Activated naive CD4-positive, alpha-beta T cell treated with anti-CD3 and anti-CD28 coated beads, Interleukin-2, amount 10 ng/mL, durations not matched to agents 7 days and 5 days (primary cell): Measurements from ENCODE around the gene DPPA3.
"Not testable (repeated sequence)": the region's sequence is repeated elsewhere in the genome, so short reads cannot be mapped to it uniquely, and the experiment has no call there.

ENCODE experiments used
- CTCF ChIA-PET: fragments of 350-600 bp; sonication (Branson Sonifier 250); formaldehyde crosslinking; loops from one replicate; lab custom pipeline; 2021; ENCODE audit warnings: antibody characterized with exemption; lab: Charles Lee
- DNase-seq: peaks from one replicate; pipeline ENCODE4 v3.0.0-alpha.2; 2020
- H3K27ac Mint-ChIP-seq: one replicate; pipeline ENCODE4 v1.8.0; 2021; ENCODE audit warnings: mild to moderate bottlenecking, moderate library complexity, mixed read lengths
- H3K27me3 Mint-ChIP-seq: one replicate; pipeline ENCODE4 v1.8.0; 2021; ENCODE audit warnings: mild to moderate bottlenecking, mixed read lengths
- H3K36me3 Mint-ChIP-seq: one replicate; pipeline ENCODE4 v1.8.0; 2021; ENCODE audit warnings: mixed read lengths
- H3K4me1 Mint-ChIP-seq: one replicate; pipeline ENCODE4 v1.8.0; 2021; ENCODE audit warnings: mixed read lengths
- H3K4me3 Mint-ChIP-seq: one replicate; pipeline ENCODE4 v1.8.0; 2021; ENCODE audit warnings: mild to moderate bottlenecking, moderate library complexity, mixed read lengths
- H3K9me3 Mint-ChIP-seq: one replicate; pipeline ENCODE4 v1.8.0; 2021; ENCODE audit warnings: mixed read lengths

Gene DPPA3

DNA sequence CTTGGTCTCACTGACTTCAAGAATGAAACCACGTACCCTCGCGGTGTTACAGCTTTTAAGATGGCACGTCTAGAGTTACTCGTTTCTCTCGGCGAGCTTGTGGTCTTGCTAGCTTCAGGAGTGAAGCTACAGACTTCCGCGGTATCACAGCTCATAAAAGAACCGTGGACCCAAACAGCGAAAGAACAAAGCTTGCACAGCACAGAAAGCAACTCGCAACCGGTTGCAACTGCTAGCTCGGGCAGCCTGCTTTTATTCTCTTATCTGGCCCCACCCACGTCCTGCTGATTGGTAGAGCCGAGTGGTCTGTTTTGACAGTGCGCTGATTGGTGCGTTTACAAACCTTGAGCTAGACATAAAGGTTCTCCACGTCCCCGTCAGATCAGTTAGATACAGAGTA, 40.2 kb downstream of the DPPA3 start:
- peaks cover 4% of the 10 kb centered on the region for H3K27me3 Mint-ChIP-seq
- no peaks in the 10 kb centered on the region for H3K9me3 Mint-ChIP-seq
- peaks cover 8% of the 10 kb centered on the region for H3K4me1 Mint-ChIP-seq
- H3K36me3 Mint-ChIP-seq = no peaks in the 10 kb centered on the region
- no peak overlapping the region for H3K4me3 Mint-ChIP-seq
- no peak for DNase-seq
- CTCF ChIA-PET = interaction anchor here (1.2 kb wide), 1 partner anchor 104 kb away, joined by 3 read pairs; no protein-coding TSS in a partner anchor
- no peak overlapping the region for H3K27ac Mint-ChIP-seq

DNA sequence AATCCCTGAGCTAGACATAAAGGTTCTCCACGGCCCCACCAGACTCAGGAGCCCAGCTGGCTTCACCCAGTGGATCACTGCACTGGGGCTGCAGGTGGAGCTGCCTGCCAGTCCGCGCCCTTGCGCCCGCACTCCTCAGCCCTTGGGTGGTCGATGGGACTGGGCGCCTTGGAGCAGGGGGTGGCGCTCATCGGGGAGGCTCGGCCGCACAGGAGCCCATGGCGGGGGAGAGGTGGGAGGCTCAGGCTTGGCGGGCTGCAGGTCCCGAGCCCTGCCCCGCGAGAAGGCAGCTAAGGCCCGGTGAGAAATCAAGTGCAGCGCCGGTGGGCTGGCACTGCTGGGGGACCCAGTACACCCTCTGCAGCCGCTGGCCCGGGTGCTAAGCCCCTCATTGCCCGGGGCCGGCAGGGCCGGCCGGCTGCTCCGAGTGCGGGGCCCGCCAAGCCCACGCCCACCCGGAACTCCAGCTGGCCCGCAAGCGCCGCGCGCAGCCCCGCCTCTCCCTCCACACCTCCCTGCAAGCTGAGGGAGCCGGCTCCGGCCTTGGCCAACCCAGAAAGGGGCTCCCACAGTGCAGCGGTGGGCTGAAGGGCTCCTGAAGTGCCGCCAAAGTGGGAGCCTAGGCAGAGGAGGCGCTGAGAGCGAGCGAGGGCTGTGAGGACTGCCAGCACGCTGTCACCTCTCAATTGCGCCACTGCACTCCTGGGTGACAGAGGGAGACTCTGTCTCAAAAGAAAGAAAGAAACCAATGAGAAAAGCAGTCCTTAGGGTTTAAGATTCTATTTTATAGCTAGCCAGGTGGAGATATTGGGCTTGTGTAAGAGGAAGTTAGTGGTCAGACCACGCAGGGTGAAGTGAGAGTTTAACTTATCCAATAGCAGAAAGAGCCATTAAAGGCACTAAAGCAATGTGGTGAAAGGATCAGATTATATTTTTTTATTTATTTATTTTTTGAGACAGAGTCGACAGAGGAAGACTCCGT, 41.0 kb downstream of the DPPA3 start:
- H3K27me3 Mint-ChIP-seq, CTCF ChIA-PET, H3K27ac Mint-ChIP-seq, H3K4me3 Mint-ChIP-seq, H3K4me1 Mint-ChIP-seq, H3K9me3 Mint-ChIP-seq, H3K36me3 Mint-ChIP-seq, DNase-seq: not testable (repeated sequence)

DNA sequence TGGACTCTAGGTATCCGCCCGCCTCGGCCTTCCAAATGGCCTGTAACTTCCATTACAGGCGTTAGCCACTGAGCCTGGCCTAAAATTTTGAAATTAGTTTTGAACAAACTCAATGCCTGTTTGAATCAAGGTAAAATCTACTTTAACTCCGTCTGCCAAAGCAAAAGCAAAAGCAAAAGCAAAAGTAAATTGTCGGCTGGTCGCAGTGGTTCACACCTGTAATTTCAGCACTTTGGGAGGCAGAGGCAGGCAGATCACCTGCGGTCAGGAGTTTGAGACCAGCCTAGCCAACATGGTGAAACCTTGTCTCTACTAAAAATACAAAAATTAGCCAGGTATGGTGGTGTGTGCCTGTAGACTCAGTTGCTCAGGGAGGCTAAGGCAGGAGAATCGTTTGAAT, 44.4 kb downstream of the DPPA3 start:
- H3K27ac Mint-ChIP-seq, H3K36me3 Mint-ChIP-seq, H3K9me3 Mint-ChIP-seq, H3K4me1 Mint-ChIP-seq, H3K27me3 Mint-ChIP-seq: not testable (repeated sequence)
- H3K4me3 Mint-ChIP-seq = peak overlapping the region; percentile 34
- CTCF ChIA-PET = interaction anchor here (1.0 kb wide), 1 partner anchor 113 kb away, joined by 4 read pairs; no protein-coding TSS in a partner anchor
- peak; percentile 37 for DNase-seq

DNA sequence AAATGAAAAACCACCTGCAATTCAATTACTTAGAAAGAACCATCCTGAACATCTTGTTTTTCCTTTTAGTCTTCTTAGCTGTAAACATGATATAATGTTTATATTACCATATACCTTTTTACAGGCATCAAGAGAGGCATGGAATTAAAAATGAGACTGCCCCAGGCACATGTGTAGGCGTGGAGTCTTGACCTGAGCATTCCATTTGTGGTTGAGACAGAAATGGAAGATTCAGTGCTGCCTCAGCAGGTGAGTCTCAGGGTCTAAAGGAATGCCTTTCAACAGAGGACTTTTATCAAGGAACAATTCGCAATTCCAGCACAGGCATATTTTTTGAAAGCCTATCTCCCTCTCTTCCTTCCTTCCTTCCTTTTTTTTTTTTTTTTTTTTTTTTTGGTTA, 45.8 kb downstream of the DPPA3 start:
- CTCF ChIA-PET = no interaction called here
- no peak overlapping the region for H3K27ac Mint-ChIP-seq

DNA sequence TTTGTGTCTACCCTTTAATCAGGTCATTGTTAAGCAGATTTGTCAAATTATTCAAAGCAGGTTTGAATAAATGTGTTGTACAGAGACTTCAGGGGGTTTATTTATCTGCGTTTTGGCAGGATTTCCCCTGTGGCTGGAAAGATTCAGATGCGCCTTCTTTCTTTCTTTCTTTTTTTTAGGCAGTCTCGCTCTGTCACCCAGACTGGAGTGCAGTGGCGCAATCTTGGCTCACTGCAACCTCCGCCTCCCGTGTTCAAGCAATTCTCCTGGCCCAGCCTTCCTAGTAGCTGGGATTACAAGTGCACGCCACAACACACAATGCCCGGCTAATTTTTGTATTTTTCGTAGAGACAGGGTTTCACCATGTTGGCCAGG, 47.5 kb downstream of the DPPA3 start:
- Mint-ChIP-seq H3K9me3 (no peaks in the 10 kb centered on the region), H3K27ac (no peak overlapping the region), H3K36me3 (no peaks in the 10 kb centered on the region), H3K4me3 (no peak overlapping the region), H3K4me1 (peaks cover 5% of the 10 kb centered on the region), H3K27me3 (no peaks in the 10 kb centered on the region)
- DNase-seq = no peak
- CTCF ChIA-PET = no interaction called here

More for the DNA sequence above, 45.8 kb downstream of the DPPA3 start:
- no peaks in the 10 kb centered on the region for H3K27me3 Mint-ChIP-seq
- no peak for DNase-seq
- no peaks in the 10 kb centered on the region for H3K36me3 Mint-ChIP-seq
- no peaks in the 10 kb centered on the region for H3K9me3 Mint-ChIP-seq
- H3K4me3 Mint-ChIP-seq = no peak overlapping the region
- peaks cover 8% of the 10 kb centered on the region for H3K4me1 Mint-ChIP-seq
